DND-41 (cell line): ENCODE measurements around the gene P2RY2.
"Not testable (repeated sequence)": the region's sequence is repeated elsewhere in the genome, so short reads cannot be mapped to it uniquely, and the experiment has no call there.

Experiments used
- ATAC-seq: fragments of 200-7000 bp; cut with Tn5 transposase; 3 replicates; pipeline ENCODE4 v1.9.1; 2021; ENCODE audit warnings: low read depth; ENCODE audit not compliant: insufficient read depth
- DNase-seq: peaks from one replicate; pipeline ENCODE4 v3.0.0-alpha.2; 2020
- H2AFZ ChIP-seq: 2 replicates; pipeline ENCODE4 v1.6.0; 2012; ENCODE audit warnings: low read depth, low read length
- H3K27ac ChIP-seq: 2 replicates; pipeline ENCODE4 v1.5.1; 2012; ENCODE audit warnings: low read length, inconsistent platforms
- H3K27me3 ChIP-seq: fragments of 200-600 bp; sonication (generic); 2 replicates; pipeline ENCODE4 v1.6.0; 2012; ENCODE audit warnings: low read length, mild to moderate bottlenecking, inconsistent platforms; ENCODE audit not compliant: insufficient read depth, poor library complexity
- H3K36me3 ChIP-seq: 2 replicates; pipeline ENCODE4 v1.5.1; 2012; ENCODE audit warnings: low read length, inconsistent platforms; ENCODE audit not compliant: insufficient read depth
- H3K4me1 ChIP-seq: 2 replicates; pipeline ENCODE4 v1.5.1; 2012; ENCODE audit warnings: mild to moderate bottlenecking, low read length; ENCODE audit not compliant: insufficient read depth
- H3K4me2 ChIP-seq: 2 replicates; pipeline ENCODE4 v1.6.0; 2012; ENCODE audit warnings: mild to moderate bottlenecking, moderate library complexity, low read length, inconsistent platforms; ENCODE audit not compliant: insufficient read depth
- H3K4me3 ChIP-seq, 2 experiments: fragments of 200-600 bp in 1 of 2; shearing (Covaris generic) in 1 of 2; 2 replicates each; pipeline ENCODE4 v1.5.1; 2012 to 2016; ENCODE audit warnings: inconsistent platforms in 2 of 2, low read length in 2 of 2, mild to moderate bottlenecking in 2 of 2, low read depth in 1 of 2, moderate library complexity in 1 of 2
- H3K79me2 ChIP-seq: 2 replicates; pipeline ENCODE4 v1.6.0; 2012; ENCODE audit warnings: low read length, inconsistent platforms; ENCODE audit not compliant: insufficient read depth
- H3K9ac ChIP-seq: 2 replicates; pipeline ENCODE4 v1.6.0; 2012; ENCODE audit warnings: low read depth, mild to moderate bottlenecking, inconsistent platforms, low read length, moderate library complexity
- H3K9me3 ChIP-seq: 2 replicates; pipeline ENCODE4 v1.5.1; 2012; ENCODE audit warnings: low read length, moderate library complexity, mild to moderate bottlenecking, inconsistent platforms; ENCODE audit not compliant: insufficient read depth, severe bottlenecking
- H4K20me1 ChIP-seq: 2 replicates; pipeline ENCODE4 v1.6.0; 2012; ENCODE audit warnings: low read length; ENCODE audit not compliant: insufficient read depth
- CTCF ChIP-seq: IDR thresholded peaks from 2 replicates; pipeline ENCODE4 v1.5.1; 2012; ENCODE audit warnings: borderline replicate concordance, low read length, moderate library complexity, mild to moderate bottlenecking; ENCODE audit not compliant: poor library complexity, severe bottlenecking; ENCODE audit errors: extremely low read depth
- EZH2 ChIP-seq: IDR thresholded peaks from 3 replicates; pipeline ENCODE4 v1.6.1; 2012; ENCODE audit warnings: borderline replicate concordance, low read depth, mild to moderate bottlenecking, moderate library complexity, low read length, inconsistent platforms; ENCODE audit not compliant: severe bottlenecking

P2RY2 gene

GRCh38 chr11:73272680-73273038 is 54.6 kb downstream of the P2RY2 start:
- Histone ChIP-seq H3K4me2 (no peak overlapping the region), H3K9me3 (no peaks in the 10 kb centered on the region), H4K20me1 (no peaks in the 10 kb centered on the region), H3K4me3 (no peak overlapping the region), H3K36me3 (no peaks in the 10 kb centered on the region), H3K27ac (no peak overlapping the region), H3K9ac (no peak overlapping the region), H3K79me2 (no peaks in the 10 kb centered on the region), H2AFZ (no peak overlapping the region), H3K27me3 (peaks cover 13% of the 10 kb centered on the region), H3K4me1 (no peaks in the 10 kb centered on the region)
- ATAC-seq (no peak), DNase-seq (no peak)
- TF ChIP-seq EZH2: no peak
- no peak for TF ChIP-seq CTCF

GRCh38 chr11:73273222-73273895 is 55.3 kb downstream of the P2RY2 start:
- DNase-seq: no peak
- no peak overlapping the region for H3K9ac ChIP-seq
- H3K79me2 ChIP-seq: no peaks in the 10 kb centered on the region
- H3K4me3 ChIP-seq: no peak overlapping the region
- no peak overlapping the region for H3K4me2 ChIP-seq
- ATAC-seq: no peak
- no peak overlapping the region for H3K27ac ChIP-seq
- TF ChIP-seq CTCF: no peak
- no peak for TF ChIP-seq EZH2
- H3K4me1 ChIP-seq: no peaks in the 10 kb centered on the region
- H3K9me3 ChIP-seq: no peaks in the 10 kb centered on the region
- peaks cover 13% of the 10 kb centered on the region for H3K27me3 ChIP-seq
- H4K20me1 ChIP-seq: no peaks in the 10 kb centered on the region
- H3K36me3 ChIP-seq: no peaks in the 10 kb centered on the region
- no peak overlapping the region for H2AFZ ChIP-seq

GRCh38 chr11:73274191-73274590 is 56.1 kb downstream of the P2RY2 start:
- ATAC-seq, H4K20me1 ChIP-seq, H3K4me2 ChIP-seq, H3K79me2 ChIP-seq, H3K9ac ChIP-seq, H3K4me1 ChIP-seq, DNase-seq, H3K4me3 ChIP-seq, H3K27ac ChIP-seq, H2AFZ ChIP-seq, H3K9me3 ChIP-seq, H3K36me3 ChIP-seq: not testable (repeated sequence)
- H3K27me3 ChIP-seq: peaks cover 11% of the 10 kb centered on the region

GRCh38 chr11:73274722-73275380 is 56.8 kb downstream of the P2RY2 start:
- no peaks in the 10 kb centered on the region for H3K36me3 ChIP-seq
- H3K27ac ChIP-seq: no peak overlapping the region
- no peak overlapping the region for H3K4me3 ChIP-seq
- H3K4me1 ChIP-seq: no peaks in the 10 kb centered on the region
- no peak for ATAC-seq
- H3K9me3 ChIP-seq: no peaks in the 10 kb centered on the region
- DNase-seq: no peak
- no peak overlapping the region for H3K9ac ChIP-seq
- no peak for TF ChIP-seq CTCF
- TF ChIP-seq EZH2: no peak
- H3K4me2 ChIP-seq: no peak overlapping the region
- H3K79me2 ChIP-seq: no peaks in the 10 kb centered on the region
- H3K27me3 ChIP-seq: peaks cover 6% of the 10 kb centered on the region
- no peaks in the 10 kb centered on the region for H4K20me1 ChIP-seq
- no peak overlapping the region for H2AFZ ChIP-seq
